ENCODE results near the gene CNGA3. TPM values are rescaled to one million over a fixed set of nuclear protein-coding genes. Genes with fewer than 3 reads are reported as not detected.

Gene CNGA3
- total and polyA plus RNA-seq, 2 of the 8 experiments (the other 6 are each of a cell fraction or from before 2014, with no cell fraction given), result 0.02 TPM; not detected in 1

- Histone ChIP-seq H3K56ac (replicated peaks; ENCODE audit: insufficient read length, low read depth, low read length) (no peak overlapping the region), H3K79me2 (ENCODE audit: control insufficient read depth in 1 of 2, insufficient read depth in 2 of 2, low read length in 2 of 2) (no peaks in the 10 kb centered on the region), H3K4me3 (ENCODE audit: extremely low read depth in 1 of 4, insufficient read depth in 2 of 4, low read depth in 3 of 4, low read length in 4 of 4) (no peak overlapping the region), H2BK20ac (ENCODE audit: low read length) (no peak overlapping the region), H2BK120ac (replicated peaks; ENCODE audit: low read depth, low read length) (no peak overlapping the region), H4K20me1 (replicated peaks in 1 of 2; ENCODE audit: control insufficient read depth in 1 of 2, insufficient read depth in 2 of 2, low read length in 2 of 2) (no peaks in the 10 kb centered on the region), H3K9me3 (ENCODE audit: insufficient read depth in 2 of 2, low read depth in 1 of 2, low read length in 1 of 2) (peaks cover 8 to 10% of the 10 kb centered on the region in 2 experiments; a peak in 2 of 4 replicates), H2BK5ac (ENCODE audit: low read depth, low read length) (no peak overlapping the region), H3K4me1 (replicated peaks in 1 of 4; ENCODE audit: control insufficient read depth in 3 of 4, insufficient read depth in 4 of 4, low read length in 3 of 4) (no peaks in the 10 kb centered on the region), H2AK5ac (ENCODE audit: low read depth, low read length) (no peak overlapping the region), H3K4ac (replicated peaks; ENCODE audit: insufficient read length, low read depth, low read length) (no peak overlapping the region), H3K23me2 (ENCODE audit: low read depth, low read length) (no peaks in the 10 kb centered on the region), H3K4me2 (ENCODE audit: insufficient read depth in 1 of 2, low read depth in 2 of 2, low read length in 2 of 2) (no peak overlapping the region), H3K14ac (ENCODE audit: insufficient read length) (no peak overlapping the region), H3K79me1 (ENCODE audit: low read depth, low read length) (no peaks in the 10 kb centered on the region), H4K5ac (ENCODE audit: insufficient read length, low read depth, low read length) (no peak overlapping the region), H3K23ac (ENCODE audit: insufficient read length) (no peak overlapping the region), H2BK12ac (ENCODE audit: low read depth, low read length) (no peak overlapping the region), H3K27me3 (replicated peaks in 1 of 4; ENCODE audit: control insufficient read depth in 3 of 4, extremely low read depth in 1 of 4, insufficient read depth in 3 of 4, low read length in 3 of 4) (peaks cover 0 to 2% (median 0%) of the 10 kb centered on the region in 4 experiments; a peak in 1 of 7 replicates), H2AFZ (ENCODE audit: low read length) (no peak overlapping the region), H4K8ac (ENCODE audit: extremely low read depth, insufficient read depth, low read length) (no peak overlapping the region), H3K36me3 (ENCODE audit: control insufficient read depth in 2 of 4, insufficient read depth in 4 of 4, low read length in 3 of 4) (no peaks in the 10 kb centered on the region), H2BK15ac (ENCODE audit: low read length) (no peak overlapping the region), H3K9ac (replicated peaks in 1 of 4; ENCODE audit: extremely low read depth in 1 of 4, low read depth in 3 of 4, low read length in 3 of 4) (no peak overlapping the region), H4K91ac (replicated peaks; ENCODE audit: insufficient read length, low read length) (no peak overlapping the region), H3K27ac (ENCODE audit: low read depth, low read length) (no peak overlapping the region), H3K18ac (ENCODE audit: extremely low read depth, low read length) (no peak overlapping the region)
- DNase-seq (ENCODE audit: low read depth in 1 of 2, low spot score in 2 of 2) (no peak), FAIRE-seq (no peak)
- TF ChIP-seq CEBPB (IDR thresholded peaks at IDR 0.05; ENCODE audit: low read depth, low read length) (no peak), RNF2 (IDR thresholded peaks at IDR 0.05; ENCODE audit: borderline replicate concordance, low read depth, low read length, missing control alignments, poor library complexity, severe bottlenecking) (no peak), SUZ12 (IDR thresholded peaks at IDR 0.05; ENCODE audit: low read length) (no peak)
- TF ChIP-seq, protein P1, sequence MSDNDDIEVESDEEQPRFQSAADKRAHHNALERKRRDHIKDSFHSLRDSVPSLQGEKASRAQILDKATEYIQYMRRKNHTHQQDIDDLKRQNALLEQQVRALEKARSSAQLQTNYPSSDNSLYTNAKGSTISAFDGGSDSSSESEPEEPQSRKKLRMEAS (IDR thresholded peaks at IDR 0.05), result no peak
- 88% methylated on average over 4 of the region's 4 CpGs; no CpG with 5 or more reads in 1 of the 2 experiments for WGBS, 2 experiments (ENCODE audit: extremely low coverage in 1 of 2, insufficient coverage in 1 of 2, insufficient read length in 1 of 2, insufficient replicate concordance in 2 of 2, low coverage in 1 of 2, low lambda C conversion rate in 2 of 2, missing lambda C conversion rate in 1 of 2)
- ChIA-PET POLR2A (ENCODE audit: partially characterized antibody) (no interaction called here), CTCF (ENCODE audit: partially characterized antibody) (no interaction called here)
Observed at GRCh38 chr2:98327776-98328175, 18.5 kb upstream of the CNGA3 start.
